Naive B cell (primary cell): ENCODE results near the gene ZKSCAN2. TPM values are rescaled to one million over a fixed set of nuclear protein-coding genes. Genes with fewer than 3 reads are reported as not detected.

ENCODE experiments used
- ATAC-seq, 2 donors: fragments of 150-1000 bp; cut with Tn5 transposase; 2 replicates each; pipeline ENCODE4 v1.10.0; 2021; ENCODE audit warnings: low read depth in 2 of 2, mild to moderate bottlenecking in 2 of 2, moderate library complexity in 2 of 2
- DNase-seq: peaks from one replicate; pipeline ENCODE4 v3.0.0; 2022
- H3K27ac Mint-ChIP-seq, 6 donors: one replicate each; pipeline ENCODE4 v1.8.0; 2020 to 2022; ENCODE audit warnings: mild to moderate bottlenecking in 6 of 6, mixed read lengths in 6 of 6, moderate library complexity in 5 of 6, inconsistent platforms in 2 of 6
- H3K27me3 Mint-ChIP-seq, 3 donors: one replicate each; pipeline ENCODE4 v1.8.0; 2021 to 2022; ENCODE audit warnings: mixed read lengths in 3 of 3, mild to moderate bottlenecking in 1 of 3
- H3K36me3 Mint-ChIP-seq, 2 donors: one replicate each; pipeline ENCODE4 v1.8.0; 2020 to 2022; ENCODE audit warnings: mixed read lengths in 2 of 2, inconsistent platforms in 1 of 2, mild to moderate bottlenecking in 1 of 2
- H3K4me1 Mint-ChIP-seq, 3 donors: one replicate each; pipeline ENCODE4 v1.8.0; 2020 to 2022; ENCODE audit warnings: mixed read lengths in 3 of 3, inconsistent platforms in 1 of 3, mild to moderate bottlenecking in 1 of 3, moderate library complexity in 1 of 3
- H3K4me3 Mint-ChIP-seq, 8 donors: one replicate each; pipeline ENCODE4 v1.8.0; 2020 to 2022; ENCODE audit warnings: mild to moderate bottlenecking in 8 of 8, mixed read lengths in 8 of 8, moderate library complexity in 8 of 8, inconsistent platforms in 2 of 8
- H3K9me3 Mint-ChIP-seq, 7 donors: one replicate each; pipeline ENCODE4 v1.8.0; 2020 to 2022; ENCODE audit warnings: mixed read lengths in 7 of 7, mild to moderate bottlenecking in 5 of 7, inconsistent platforms in 2 of 7, moderate library complexity in 1 of 7
- polyA plus RNA-seq, 6 donors: library from polyadenylated mRNA; unstranded; fragments of 300-500 nt; fragmentation: Illumina TruSeq; gene quantifications; one replicate each; pipeline ENCODE4 v1.2.3, GENCODE V29; 2021; ENCODE audit warnings: low read depth in 6 of 6

ZKSCAN2 gene
- 1 to 10 TPM in 5 of 6 donors, under 1 TPM in 1; 0.19 to 3.8 (median 2.2) TPM for polyA plus RNA-seq

- peak; percentile 77 to 80 for ATAC-seq
- H3K4me1 Mint-ChIP-seq: peaks cover 34 to 59% (median 51%) of the 10 kb centered on the region in 3 donors
- H3K27ac Mint-ChIP-seq: peak within 1 kb of the TSS; percentile 97 to 99 (median 98)
- H3K4me3 Mint-ChIP-seq: peak within 1 kb of the TSS; percentile 91 to 98 (median 98)
- H3K9me3 Mint-ChIP-seq: peaks cover 0 to 2% (median 0%) of the 10 kb centered on the region in 7 donors
- no peaks in the 10 kb centered on the region for H3K36me3 Mint-ChIP-seq
- no peaks in the 10 kb centered on the region for H3K27me3 Mint-ChIP-seq
- DNase-seq: peak; percentile 84
Observed at GRCh38 chr16:25257470-25257955, at the start of gene ZKSCAN2. TSS of gene ZKSCAN2 (minus strand) at chr16:25257845. CDS start at chr16:25257127, 718 bp downstream.

GRCh38 chr16:25299792-25300590, 42.3 kb upstream of the ZKSCAN2 start:
- Mint-ChIP-seq H3K27me3 (no peaks in the 10 kb centered on the region), H3K36me3 (peaks cover 0 to 4% of the 10 kb centered on the region in 2 donors), H3K9me3 (peaks cover 0 to 10% (median 4%) of the 10 kb centered on the region in 7 donors), H3K27ac (no peak overlapping the region), H3K4me1 (no peaks in the 10 kb centered on the region), H3K4me3 (no peak overlapping the region)
- ATAC-seq: no peak
- no peak for DNase-seq

DNA sequence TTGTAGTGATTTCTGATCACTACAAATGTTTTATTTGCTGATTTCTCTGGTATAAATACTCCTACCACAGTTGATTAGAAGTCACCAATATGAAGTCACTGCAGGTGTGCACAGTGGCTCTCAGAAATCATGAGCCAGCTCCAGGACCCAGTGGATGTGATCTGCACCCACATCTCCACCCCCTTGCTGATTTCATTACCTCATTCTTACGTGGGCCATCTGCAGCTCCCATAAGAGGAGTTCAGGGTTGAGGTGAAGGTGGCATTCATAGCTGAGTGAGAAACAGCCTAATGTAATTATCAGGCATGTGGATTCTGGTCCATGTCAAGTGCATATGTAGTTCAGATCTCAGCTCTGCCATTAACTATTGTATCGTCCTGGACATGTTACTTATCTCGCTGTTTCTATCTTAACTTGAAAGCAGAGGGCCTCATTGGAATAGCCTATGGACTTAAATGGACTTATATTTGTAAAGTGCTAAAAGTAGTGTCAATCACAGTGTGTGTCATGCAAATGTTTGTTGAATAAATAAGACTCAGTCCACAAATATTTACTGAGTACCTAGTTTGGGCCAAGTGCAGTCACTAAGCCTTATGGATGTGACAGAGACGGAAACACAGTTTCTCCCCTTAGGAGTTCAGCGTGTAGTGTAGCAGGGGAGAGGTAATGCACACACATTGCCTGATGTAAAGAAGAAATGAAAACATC, 40.7 kb upstream of the ZKSCAN2 start:
- no peak overlapping the region for H3K4me3 Mint-ChIP-seq
- H3K9me3 Mint-ChIP-seq: peaks cover 0 to 1% (median 0%) of the 10 kb centered on the region in 7 donors
- H3K27me3 Mint-ChIP-seq: no peaks in the 10 kb centered on the region
- H3K36me3 Mint-ChIP-seq: peaks cover 0 to 4% of the 10 kb centered on the region in 2 donors
- ATAC-seq (no peak), DNase-seq (no peak)
- no peaks in the 10 kb centered on the region for H3K4me1 Mint-ChIP-seq
- no peak overlapping the region for H3K27ac Mint-ChIP-seq

- H3K9me3 Mint-ChIP-seq: peaks cover 0 to 6% (median 0%) of the 10 kb centered on the region in 7 donors
Observed at GRCh38 chr16:25297151-25297787, 39.6 kb upstream of the ZKSCAN2 start.

GRCh38 chr16:25291580-25291979, 33.9 kb upstream of the ZKSCAN2 start:
- Mint-ChIP-seq H3K36me3 (peaks cover 5 to 11% of the 10 kb centered on the region in 2 donors), H3K4me1 (peaks cover 0 to 3% (median 0%) of the 10 kb centered on the region in 3 donors), H3K27ac (peak overlapping the region in 1 of 6 donors; percentile 50), H3K9me3 (peaks cover 0 to 6% (median 3%) of the 10 kb centered on the region in 7 donors), H3K4me3 (no peak overlapping the region), H3K27me3 (no peaks in the 10 kb centered on the region)
- ATAC-seq: no peak
- DNase-seq: no peak

More at GRCh38 chr16:25297151-25297787, 39.6 kb upstream of the ZKSCAN2 start:
- DNase-seq: no peak
- no peaks in the 10 kb centered on the region for H3K4me1 Mint-ChIP-seq
- no peaks in the 10 kb centered on the region for H3K27me3 Mint-ChIP-seq
- peaks cover 0 to 5% of the 10 kb centered on the region in 2 donors for H3K36me3 Mint-ChIP-seq
- H3K27ac Mint-ChIP-seq: no peak overlapping the region
- no peak overlapping the region for H3K4me3 Mint-ChIP-seq
- no peak for ATAC-seq

DNA sequence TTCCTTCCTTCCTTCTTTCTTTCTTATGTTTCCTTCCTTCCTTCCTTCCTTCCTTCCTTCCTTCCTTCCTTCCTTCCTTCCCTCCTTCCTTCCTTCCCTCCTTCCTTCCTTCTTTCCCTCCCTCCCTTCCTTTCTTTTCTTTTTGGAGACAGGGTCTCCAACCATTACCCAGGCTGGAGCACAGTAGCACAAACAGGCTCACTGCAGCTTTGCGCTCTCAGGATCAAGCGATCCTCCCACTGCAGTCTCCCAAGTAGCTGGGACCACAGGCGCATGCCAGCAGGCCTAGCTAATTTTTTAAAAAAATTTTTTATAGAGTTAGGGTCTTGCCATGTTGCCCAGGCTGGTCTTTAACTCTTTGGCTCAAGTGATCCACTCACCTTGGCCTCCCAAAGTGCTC, 31.8 kb upstream of the ZKSCAN2 start:
- Mint-ChIP-seq H3K27me3 (peaks cover 0 to 5% (median 0%) of the 10 kb centered on the region in 3 donors), H3K27ac (no peak overlapping the region), H3K9me3 (peaks cover 3 to 13% (median 9%) of the 10 kb centered on the region in 7 donors), H3K4me3 (no peak overlapping the region), H3K36me3 (peaks cover 5 to 11% of the 10 kb centered on the region in 2 donors), H3K4me1 (peaks cover 0 to 3% (median 0%) of the 10 kb centered on the region in 3 donors)
- ATAC-seq: no peak
- DNase-seq: no peak

DNA sequence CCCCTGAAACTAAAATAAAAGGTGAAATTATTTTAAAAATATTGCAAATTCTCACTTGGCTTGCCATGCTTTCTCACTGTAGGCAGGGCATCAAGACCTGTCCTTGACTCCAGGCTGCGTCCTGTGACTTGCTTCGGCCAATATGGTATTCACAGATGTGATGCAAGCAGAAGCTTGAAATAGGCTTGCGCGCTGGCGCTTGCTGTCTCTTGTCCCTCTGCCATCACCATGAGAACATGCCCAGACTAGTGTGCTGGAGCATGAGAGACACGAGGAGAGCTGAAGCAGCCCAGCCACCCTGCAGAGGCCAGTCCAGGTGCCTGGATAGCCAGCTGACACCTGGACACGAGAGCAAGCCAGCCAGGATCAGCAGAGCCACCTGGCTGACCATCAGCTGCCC, 21.8 kb upstream of the ZKSCAN2 start:
- Mint-ChIP-seq H3K36me3 (no peaks in the 10 kb centered on the region), H3K4me3 (no peak overlapping the region), H3K4me1 (peaks cover 0 to 3% (median 3%) of the 10 kb centered on the region in 3 donors), H3K27me3 (no peaks in the 10 kb centered on the region), H3K9me3 (peaks cover 0 to 12% (median 8%) of the 10 kb centered on the region in 7 donors), H3K27ac (no peak overlapping the region)
- ATAC-seq (no peak), DNase-seq (no peak)

- no peak overlapping the region for H3K27ac Mint-ChIP-seq
- H3K27me3 Mint-ChIP-seq: no peaks in the 10 kb centered on the region
- peaks cover 5 to 7% of the 10 kb centered on the region in 2 donors for H3K36me3 Mint-ChIP-seq
- peaks cover 12 to 24% (median 16%) of the 10 kb centered on the region in 3 donors for H3K4me1 Mint-ChIP-seq
- no peak overlapping the region for H3K4me3 Mint-ChIP-seq
- no peak for DNase-seq
- no peak for ATAC-seq
- H3K9me3 Mint-ChIP-seq: peaks cover 0 to 4% (median 0%) of the 10 kb centered on the region in 7 donors
Observed at GRCh38 chr16:25271421-25271820, 13.8 kb upstream of the ZKSCAN2 start.

DNA sequence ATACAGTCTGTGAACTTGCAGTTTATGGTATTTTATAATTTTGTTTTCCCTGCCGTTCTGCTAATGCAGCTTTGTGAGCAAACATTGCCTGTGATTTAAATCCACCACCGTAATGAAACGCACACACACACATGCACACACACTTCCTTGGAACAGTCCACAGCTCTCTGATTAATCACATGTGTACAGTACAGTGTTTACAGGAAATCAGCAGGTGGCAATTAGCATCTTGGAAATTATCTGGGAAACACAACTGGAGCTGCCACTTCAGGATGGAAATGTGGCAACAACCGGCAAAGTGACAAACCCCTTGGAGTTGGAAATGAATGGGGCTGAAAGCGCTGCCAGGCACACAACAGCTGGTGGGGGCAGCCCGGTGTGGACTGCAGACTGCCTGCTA, 12.9 kb upstream of the ZKSCAN2 start:
- ATAC-seq (no peak), DNase-seq (no peak)
- Mint-ChIP-seq H3K4me1 (peaks cover 16 to 30% (median 23%) of the 10 kb centered on the region in 3 donors), H3K4me3 (no peak overlapping the region), H3K36me3 (peaks cover 8% of the 10 kb centered on the region in 2 donors), H3K27ac (peak overlapping the region in 3 of 6 donors; percentile 16 to 60 (median 39)), H3K27me3 (no peaks in the 10 kb centered on the region), H3K9me3 (peaks cover 0 to 4% (median 0%) of the 10 kb centered on the region in 7 donors)

DNA sequence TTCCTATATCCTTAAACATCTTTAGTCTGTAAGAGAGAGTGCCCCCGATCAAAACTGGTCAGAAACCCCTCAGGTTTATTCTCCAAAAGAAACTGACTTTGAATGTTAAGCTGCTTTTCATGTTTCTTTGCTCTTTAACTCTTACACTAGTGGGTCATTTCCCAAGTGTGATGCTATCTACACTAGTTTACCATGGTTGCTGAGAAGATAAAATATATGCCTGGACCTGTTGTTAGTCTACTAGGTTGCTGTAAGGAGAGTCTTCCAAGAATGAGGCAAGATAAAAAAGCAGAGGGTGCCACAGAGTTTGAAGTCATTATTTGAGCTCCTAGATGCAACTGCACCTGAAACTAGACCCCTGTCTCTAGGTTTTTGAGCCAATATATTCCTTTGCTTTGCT, 12.2 kb upstream of the ZKSCAN2 start:
- no peak for ATAC-seq
- DNase-seq: no peak
- Mint-ChIP-seq H3K27me3 (no peaks in the 10 kb centered on the region), H3K9me3 (peaks cover 0 to 4% (median 0%) of the 10 kb centered on the region in 7 donors), H3K36me3 (peaks cover 8 to 15% of the 10 kb centered on the region in 2 donors), H3K27ac (peak overlapping the region in 2 of 6 donors; percentile 6 to 40), H3K4me3 (no peak overlapping the region), H3K4me1 (peaks cover 22 to 35% (median 27%) of the 10 kb centered on the region in 3 donors)

DNA sequence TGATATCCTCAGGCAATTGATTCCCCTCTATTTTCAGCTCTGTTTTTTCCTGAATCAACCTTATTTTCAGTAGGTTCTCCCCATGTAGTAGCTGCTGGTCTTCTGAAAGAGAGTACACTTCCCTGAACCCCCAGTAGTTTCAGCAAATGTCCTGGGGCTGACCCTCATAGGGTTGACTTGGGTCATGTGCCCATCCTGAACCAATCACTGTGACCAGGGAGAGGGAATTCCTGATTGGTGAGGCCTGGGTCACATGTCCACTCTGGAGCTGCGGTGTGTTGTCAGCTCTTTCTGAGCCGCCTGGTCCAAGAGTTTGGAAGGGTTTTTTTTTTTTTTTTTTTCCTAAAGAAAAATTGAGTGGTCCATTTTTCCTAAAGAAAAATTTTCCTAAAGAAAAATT, 8.3 kb upstream of the ZKSCAN2 start:
- peaks cover 32 to 61% (median 41%) of the 10 kb centered on the region in 3 donors for H3K4me1 Mint-ChIP-seq
- no peak for DNase-seq
- peaks cover 7 to 9% of the 10 kb centered on the region in 2 donors for H3K36me3 Mint-ChIP-seq
- no peak for ATAC-seq
- peak overlapping the region in 1 of 6 donors; percentile 74 for H3K27ac Mint-ChIP-seq
- peaks cover 0 to 2% (median 0%) of the 10 kb centered on the region in 7 donors for H3K9me3 Mint-ChIP-seq
- no peaks in the 10 kb centered on the region for H3K27me3 Mint-ChIP-seq
- H3K4me3 Mint-ChIP-seq: no peak overlapping the region

DNA sequence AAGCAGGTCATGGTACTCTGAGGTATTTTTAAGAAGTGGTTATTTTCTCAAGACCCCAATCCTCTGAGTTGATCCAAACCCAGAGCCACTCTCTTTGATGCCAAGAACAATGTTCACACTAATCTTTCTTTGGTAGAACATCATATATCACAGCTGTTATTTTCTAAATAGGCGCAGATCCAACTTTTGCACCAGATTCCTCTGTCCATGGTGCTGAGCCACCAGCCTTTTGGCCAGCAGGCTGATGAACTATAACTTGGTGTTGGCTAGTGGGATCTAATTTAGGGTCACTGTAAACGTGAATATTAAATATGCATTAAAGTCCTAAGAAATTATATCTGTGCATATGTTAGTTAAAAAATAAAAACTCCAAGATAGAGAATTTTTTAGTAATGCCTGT, 7.0 kb upstream of the ZKSCAN2 start:
- DNase-seq: no peak
- peaks cover 35 to 66% (median 42%) of the 10 kb centered on the region in 3 donors for H3K4me1 Mint-ChIP-seq
- no peak for ATAC-seq
- peaks cover 0 to 2% (median 0%) of the 10 kb centered on the region in 7 donors for H3K9me3 Mint-ChIP-seq
- peaks cover 7 to 9% of the 10 kb centered on the region in 2 donors for H3K36me3 Mint-ChIP-seq
- H3K27ac Mint-ChIP-seq: peak overlapping the region in 1 of 6 donors; percentile 1
- H3K4me3 Mint-ChIP-seq: no peak overlapping the region
- no peaks in the 10 kb centered on the region for H3K27me3 Mint-ChIP-seq

DNA sequence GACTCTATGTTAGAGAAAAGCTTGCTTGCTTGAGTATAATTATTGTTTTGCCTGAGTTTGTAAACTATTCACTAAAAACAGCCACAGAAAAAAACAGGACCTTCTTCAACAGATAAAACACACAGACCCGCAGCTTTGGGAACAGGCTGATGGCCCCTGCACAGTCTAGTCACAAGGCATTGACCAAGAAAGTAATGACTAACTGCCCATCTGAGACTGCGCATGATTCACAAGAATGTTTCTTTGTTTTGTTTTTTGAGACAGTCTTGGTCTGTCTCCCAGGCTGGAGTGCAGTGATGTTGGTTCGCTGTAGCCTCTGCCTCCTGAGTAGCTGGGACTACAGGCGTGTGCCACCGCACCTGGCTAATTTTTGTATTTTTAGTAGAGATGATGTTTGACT, 2.8 kb upstream of the ZKSCAN2 start:
- Mint-ChIP-seq H3K4me3 (peak overlapping the region in 2 of 8 donors; percentile 55 to 95), H3K4me1 (peaks cover 44 to 79% (median 69%) of the 10 kb centered on the region in 3 donors), H3K27me3 (no peaks in the 10 kb centered on the region), H3K9me3 (peaks cover 0 to 2% (median 0%) of the 10 kb centered on the region in 7 donors), H3K27ac (peak overlapping the region in 1 of 6 donors; percentile 12), H3K36me3 (peaks cover 5% of the 10 kb centered on the region in 2 donors)
- no peak for ATAC-seq
- no peak for DNase-seq
